Hematopoietic multipotent progenitor cell treated with erythropoietin and hydrocortisone succinate and interleukin-3 and kit ligand, for 8 days (in vitro differentiated cells): Measurements from ENCODE around the gene MBLAC1.
A peak's percentile ranks its signal among the peaks of the same experiment; 100 is the strongest.

Experiments used
- DNase-seq: peaks from one replicate; pipeline ENCODE4 v3.0.0-alpha.2; 2015

The MBLAC1 gene

GRCh38 chr7:100154651-100155491, 28.1 kb downstream of the MBLAC1 start:
- no peak for DNase-seq

GRCh38 chr7:100155553-100156317, 29.0 kb downstream of the MBLAC1 start:
- no peak for DNase-seq

GRCh38 chr7:100156331-100157068, 29.7 kb downstream of the MBLAC1 start:
- peak; percentile 40 for DNase-seq

GRCh38 chr7:100157069-100157333, 30.2 kb downstream of the MBLAC1 start:
- no peak for DNase-seq

GRCh38 chr7:100157334-100158228, 30.8 kb downstream of the MBLAC1 start:
- DNase-seq: no peak

- peak; percentile 80 for DNase-seq
Observed at GRCh38 chr7:100158229-100159098, 31.7 kb downstream of the MBLAC1 start, which contains the start of gene TRAPPC14. Gene TRAPPC14, minus strand, starts transcription at chr7:100158723. Its CDS starts 224 bp downstream, at chr7:100158499.

GRCh38 chr7:100159099-100159623, 32.4 kb downstream of the MBLAC1 start:
- peak; percentile 20 for DNase-seq

- DNase-seq: no peak
Observed at GRCh38 chr7:100160067-100160466, 33.3 kb downstream of the MBLAC1 start.

GRCh38 chr7:100163006-100163531, 36.3 kb downstream of the MBLAC1 start:
- DNase-seq: no peak

GRCh38 chr7:100163871-100164270, 37.1 kb downstream of the MBLAC1 start:
- DNase-seq: no peak

GRCh38 chr7:100166317-100166940, 39.7 kb downstream of the MBLAC1 start:
- no peak for DNase-seq

GRCh38 chr7:100166970-100167911, 40.5 kb downstream of the MBLAC1 start:
- no peak for DNase-seq

GRCh38 chr7:100167912-100168323, 41.2 kb downstream of the MBLAC1 start:
- DNase-seq: peak; percentile 72

- DNase-seq: no peak
Observed at GRCh38 chr7:100169147-100169850, 42.5 kb downstream of the MBLAC1 start.

- DNase-seq: no peak
Observed at GRCh38 chr7:100170101-100170897, 43.5 kb downstream of the MBLAC1 start.

- DNase-seq: no peak
Observed at GRCh38 chr7:100171087-100171681, 44.4 kb downstream of the MBLAC1 start.

GRCh38 chr7:100171840-100172239, 45.1 kb downstream of the MBLAC1 start:
- no peak for DNase-seq
